IMR-90 (cell line): ENCODE results near the gene ADAMTS6. TPM values are rescaled to one million over a fixed set of nuclear protein-coding genes. Genes with fewer than 3 reads are reported as not detected.

ENCODE experiments used
- ATAC-seq: fragments of 200-7000 bp; cut with Tn5 transposase; 2 replicates; pipeline ENCODE4 v1.9.1; 2020; ENCODE audit warnings: low read depth, mild to moderate bottlenecking, moderate library complexity
- BruUV-seq: library from RNA; stranded (reverse); fragments of 400-500 nt; replicated peaks from 2 replicates; lab custom pipeline; 2021; lab: Mats Ljungman, UMichigan
- CTCF ChIA-PET: fragments of 300-600 bp; formaldehyde crosslinking; extraction: SDS; loops from one replicate; lab custom pipeline; 2021; ENCODE audit warnings: antibody characterized with exemption; lab: Yijun Ruan, JAX
- POLR2A ChIA-PET: fragments of 300-600 bp; sonication (Branson Sonifier 250); formaldehyde crosslinking; loops from one replicate; lab custom pipeline; 2022; ENCODE audit warnings: antibody characterized with exemption; ENCODE audit not compliant: unreplicated experiment; lab: Charles Lee
- DNase-seq: peaks from one replicate; pipeline ENCODE4 v3.0.0; 2013
- H2AFZ ChIP-seq: replicated peaks from 2 replicates; pipeline ENCODE3; 2013; ENCODE audit warnings: low read length, mild to moderate bottlenecking; ENCODE audit not compliant: poor library complexity
- H2AK5ac ChIP-seq: 2 replicates; pipeline ENCODE4 v1.6.1; 2013; ENCODE audit warnings: low read depth, low read length, inconsistent platforms
- H2AK9ac ChIP-seq: replicated peaks from 2 replicates; pipeline ENCODE3; 2013; ENCODE audit warnings: mild to moderate bottlenecking, low read depth, low read length, moderate library complexity; ENCODE audit not compliant: poor library complexity
- H2BK120ac ChIP-seq: 2 replicates; pipeline ENCODE4 v1.6.1; 2013; ENCODE audit warnings: low read depth, low read length, inconsistent platforms
- H2BK15ac ChIP-seq: 3 replicates; pipeline ENCODE4 v1.6.1; 2013; ENCODE audit warnings: low read depth, low read length, inconsistent platforms
- H2BK20ac ChIP-seq: 2 replicates; pipeline ENCODE4 v1.6.1; 2013; ENCODE audit warnings: low read depth, mild to moderate bottlenecking, inconsistent platforms, low read length, moderate library complexity
- H2BK5ac ChIP-seq: 2 replicates; pipeline ENCODE4 v1.6.1; 2013; ENCODE audit warnings: mild to moderate bottlenecking, low read depth, low read length, inconsistent platforms; ENCODE audit not compliant: poor library complexity, severe bottlenecking
- H3K14ac ChIP-seq: replicated peaks from 2 replicates; pipeline ENCODE4 v1.6.1; 2013; ENCODE audit warnings: low read depth, low read length, inconsistent platforms
- H3K18ac ChIP-seq: 2 replicates; pipeline ENCODE4 v1.6.1; 2013; ENCODE audit warnings: low read depth, low read length, control low read depth
- H3K23ac ChIP-seq: 2 replicates; pipeline ENCODE4 v1.6.1; 2013; ENCODE audit warnings: low read depth, low read length, inconsistent platforms
- H3K27ac ChIP-seq: 2 replicates; pipeline ENCODE4 v1.5.1; 2013; ENCODE audit warnings: mild to moderate bottlenecking, control low read depth, low read length; ENCODE audit not compliant: insufficient read depth
- H3K27me3 ChIP-seq: 2 replicates; pipeline ENCODE4 v1.6.1; 2013; ENCODE audit warnings: low read length; ENCODE audit not compliant: control insufficient read depth, insufficient read depth
- H3K36me3 ChIP-seq: 2 replicates; pipeline ENCODE4 v1.6.1; 2013; ENCODE audit warnings: low read length, mixed read lengths; ENCODE audit not compliant: control insufficient read depth, insufficient read depth
- H3K4ac ChIP-seq: 2 replicates; pipeline ENCODE4 v1.6.1; 2013; ENCODE audit warnings: low read depth, low read length, inconsistent platforms
- H3K4me1 ChIP-seq: 2 replicates; pipeline ENCODE4 v1.6.1; 2013; ENCODE audit warnings: low read length, mixed read lengths; ENCODE audit not compliant: control insufficient read depth, insufficient read depth
- H3K4me2 ChIP-seq: 2 replicates; pipeline ENCODE4 v1.6.1; 2013; ENCODE audit warnings: low read depth, mild to moderate bottlenecking, control low read depth, low read length, moderate library complexity
- H3K4me3 ChIP-seq: 2 replicates; pipeline ENCODE4 v1.5.1; 2013; ENCODE audit warnings: low read depth, mild to moderate bottlenecking, control low read depth, low read length, moderate library complexity; ENCODE audit not compliant: insufficient read depth
- H3K56ac ChIP-seq: 2 replicates; pipeline ENCODE4 v1.6.1; 2013; ENCODE audit warnings: low read length, inconsistent platforms; ENCODE audit not compliant: insufficient read depth; ENCODE audit errors: extremely low read depth
- H3K79me1 ChIP-seq, 2 experiments: 2 replicates each; pipeline ENCODE4 v1.6.1; 2013; ENCODE audit warnings: low read length in 2 of 2, inconsistent platforms in 1 of 2, low read depth in 1 of 2
- H3K9ac ChIP-seq: 2 replicates; pipeline ENCODE4 v1.6.1; 2013; ENCODE audit warnings: low read depth, low read length, control low read depth
- H3K9me1 ChIP-seq: 2 replicates; pipeline ENCODE4 v1.6.1; 2013; ENCODE audit warnings: low read length, inconsistent platforms; ENCODE audit not compliant: insufficient read depth
- H3K9me3 ChIP-seq: 2 replicates; pipeline ENCODE4 v1.6.1; 2013; ENCODE audit warnings: low read length; ENCODE audit not compliant: control insufficient read depth, insufficient read depth
- H4K20me1 ChIP-seq: 2 replicates; pipeline ENCODE4 v1.6.1; 2013; ENCODE audit warnings: low read length, inconsistent platforms; ENCODE audit not compliant: insufficient read depth
- H4K5ac ChIP-seq: 2 replicates; pipeline ENCODE4 v1.6.1; 2013; ENCODE audit warnings: mild to moderate bottlenecking, low read depth, low read length, control low read depth
- H4K8ac ChIP-seq, 2 experiments: 2 replicates each; pipeline ENCODE4 v1.6.1; 2013; ENCODE audit warnings: low read depth in 2 of 2, low read length in 2 of 2, control low read depth in 1 of 2, inconsistent platforms in 1 of 2
- H4K91ac ChIP-seq: 2 replicates; pipeline ENCODE4 v1.6.1; 2013; ENCODE audit warnings: low read depth, low read length, inconsistent platforms; ENCODE audit not compliant: insufficient read depth
- CEBPB ChIP-seq: IDR thresholded peaks from 2 replicates; pipeline ENCODE4 v1.6.1; 2012; ENCODE audit warnings: low read depth, low read length, improper control_type of control experiment
- CTCF ChIP-seq: conservative IDR thresholded peaks from 2 replicates; pipeline ENCODE4 v1.5.1; 2012; ENCODE audit warnings: mild to moderate bottlenecking, low read depth, low read length, improper control_type of control experiment
- FOS ChIP-seq: fragments of 150-350 bp; IDR thresholded peaks from 2 replicates; pipeline ENCODE4 v1.6.1; 2016; ENCODE audit warnings: low read depth, low read length
- NFE2L2 ChIP-seq: fragments of 150-350 bp; IDR thresholded peaks from 2 replicates; pipeline ENCODE4 v1.6.1; 2016; ENCODE audit warnings: low read depth, mild to moderate bottlenecking, low read length
- WGBS, 2 experiments: methylation state at CpG; one replicate each; pipeline versions ENCODE4 v1.1.5 to v1.1.7; 2013; ENCODE audit warnings: missing lambda C conversion rate in 2 of 2; ENCODE audit not compliant: insufficient read length in 1 of 2; ENCODE audit errors: extremely low coverage in 2 of 2; 5-methylcytosine and 5-hydroxymethylcytosine counted together
- dilution Hi-C: fragments of 300-500 bp; cut with HindIII; formaldehyde crosslinking; loops from one replicate; pipeline ENCODE4 v1.14.3; 2018; ENCODE audit warnings: low sequenced_read_pairs; ENCODE audit not compliant: unreplicated experiment
- in situ Hi-C: fragments of 300-500 bp; cut with MboI; formaldehyde crosslinking; loops from 3 replicates; pipeline ENCODE4 v1.14.3; 2019; ENCODE audit warnings: low sequenced_read_pairs, inconsistent platforms, mixed read lengths
- intact Hi-C: fragments of 100-400 bp; cut with micrococcal nuclease; formaldehyde crosslinking; loops from 2 replicates; pipeline ENCODE4 v1.10.0; 2022
- polyA plus RNA-seq, 3 experiments: library from polyadenylated mRNA; depleted of rRNA; stranded (reverse); fragments of >200 nt; gene quantifications; 2 replicates each; pipeline ENCODE4 v1.2.3, GENCODE V29; 2012; ENCODE audit warnings: low replicate concordance in 1 of 3
- total RNA-seq: library from RNA; depleted of rRNA; stranded (reverse); fragments of >200 nt; gene quantifications from 2 replicates; pipeline ENCODE4 v1.2.3, GENCODE V29; 2012
- TF ChIP-seq, protein P1 (sequence below): fragments of 150-350 bp; IDR thresholded peaks from 2 replicates; pipeline ENCODE4 v1.6.1; 2016; ENCODE audit warnings: low read depth, mild to moderate bottlenecking, low read length, moderate library complexity, borderline replicate concordance

Gene ADAMTS6
- total and polyA plus RNA-seq, 2 of the 4 experiments (the other 2 are of a cell fraction): 23.9 to 173 TPM

- peaks cover 8% of the 10 kb centered on the region for H3K9me1 ChIP-seq
- H3K56ac ChIP-seq: peak overlapping the region; percentile 88
- peak overlapping the region; percentile 98 for H3K4ac ChIP-seq
- H3K9me3 ChIP-seq: no peaks in the 10 kb centered on the region
- peak overlapping the region; percentile 97 for H2BK20ac ChIP-seq
- H2BK5ac ChIP-seq: peak overlapping the region; percentile 99
- H3K27ac ChIP-seq: peak overlapping the region; percentile 79
- no peaks in the 10 kb centered on the region; a peak in 1 of 4 replicates for H3K79me1 ChIP-seq
- TSS peak; percentile 64 for BruUV-seq
- H3K23ac ChIP-seq: peak overlapping the region; percentile 70
- no peaks in the 10 kb centered on the region for H3K36me3 ChIP-seq
- ChIA-PET POLR2A (interaction anchor here (1.0 to 1.3 kb wide), 2 partner anchors 15 to 169 kb away, joined by 3 to 5 read pairs; no protein-coding TSS in a partner anchor), CTCF (interaction anchor here (0.6 to 1.0 kb wide), 2 partner anchors 174 to 316 kb away, joined by 3 to 4 read pairs; no protein-coding TSS in a partner anchor)
- dilution Hi-C loops: no loop called here
- no peaks in the 10 kb centered on the region for H3K27me3 ChIP-seq
- peak overlapping the region; percentile 87; the same call in 2 of the 3 replicates for H2BK15ac ChIP-seq
- WGBS, 2 experiments: 0% methylated on average over 2 of the region's 6 CpGs; no CpG with 5 or more reads in 1 of the 2 experiments
- peak; percentile 45 for ATAC-seq
- no peak overlapping the region for H3K4me3 ChIP-seq
- no peak for TF ChIP-seq CTCF
- no peak for TF ChIP-seq NFE2L2
- TF ChIP-seq, protein P1, sequence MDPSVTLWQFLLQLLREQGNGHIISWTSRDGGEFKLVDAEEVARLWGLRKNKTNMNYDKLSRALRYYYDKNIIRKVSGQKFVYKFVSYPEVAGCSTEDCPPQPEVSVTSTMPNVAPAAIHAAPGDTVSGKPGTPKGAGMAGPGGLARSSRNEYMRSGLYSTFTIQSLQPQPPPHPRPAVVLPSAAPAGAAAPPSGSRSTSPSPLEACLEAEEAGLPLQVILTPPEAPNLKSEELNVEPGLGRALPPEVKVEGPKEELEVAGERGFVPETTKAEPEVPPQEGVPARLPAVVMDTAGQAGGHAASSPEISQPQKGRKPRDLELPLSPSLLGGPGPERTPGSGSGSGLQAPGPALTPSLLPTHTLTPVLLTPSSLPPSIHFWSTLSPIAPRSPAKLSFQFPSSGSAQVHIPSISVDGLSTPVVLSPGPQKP: no peak
- no peak for TF ChIP-seq CEBPB
- TF ChIP-seq FOS: no peak
- peak overlapping the region; percentile 85 for H2AFZ ChIP-seq
- H3K4me2 ChIP-seq: peak overlapping the region; percentile 7
- DNase-seq: peak; percentile 52
- peak overlapping the region; percentile 72 to 96 for H4K8ac ChIP-seq
- peak overlapping the region; percentile 96 for H2BK120ac ChIP-seq
- peak overlapping the region; percentile 70 for H3K9ac ChIP-seq
- peak overlapping the region; percentile 83 for H2AK9ac ChIP-seq
- H3K4me1 ChIP-seq: peaks cover 19% of the 10 kb centered on the region
- in situ Hi-C loops: no loop called here
- peak overlapping the region; percentile 86 for H2AK5ac ChIP-seq
- H4K20me1 ChIP-seq: no peaks in the 10 kb centered on the region
- intact Hi-C loops: loop anchor here (10.0 kb wide), 1 partner anchor 177 kb away; no protein-coding TSS in a partner anchor
- peak overlapping the region; percentile 91 for H3K14ac ChIP-seq
- H4K91ac ChIP-seq: peak overlapping the region; percentile 95
- peak overlapping the region; percentile 89 for H4K5ac ChIP-seq
- peak overlapping the region; percentile 62 for H3K18ac ChIP-seq
These were observed 353.5 kb downstream of the ADAMTS6 start for GRCh38 chr5:65128226-65128625.
